IPS-NIHi11 (cell line): ENCODE measurements around the gene AUTS2.
"Not testable (repeated sequence)": the region's sequence is repeated elsewhere in the genome, so short reads cannot be mapped to it uniquely, and the experiment has no call there.

ENCODE experiments used
- DNase-seq: peaks from one replicate; pipeline ENCODE4 v3.0.0; 2012; ENCODE audit warnings: mixed read lengths, low spot score

AUTS2 gene

GRCh38 chr7:70579397-70580097 is 981.3 kb downstream of the AUTS2 start:
- no peak for DNase-seq

GRCh38 chr7:70580161-70580560 is 981.9 kb downstream of the AUTS2 start:
- no peak for DNase-seq

GRCh38 chr7:70582927-70583895 is 984.9 kb downstream of the AUTS2 start:
- peak; percentile 61 for DNase-seq

- DNase-seq: no peak
These were observed 985.9 kb downstream of the AUTS2 start for GRCh38 chr7:70583965-70584883.

GRCh38 chr7:70585071-70585470 is 986.8 kb downstream of the AUTS2 start:
- DNase-seq: peak; percentile 57

- no peak for DNase-seq
These were observed 988.5 kb downstream of the AUTS2 start for GRCh38 chr7:70586822-70587221.

- DNase-seq: no peak
These were observed 989.5 kb downstream of the AUTS2 start for GRCh38 chr7:70587739-70588138.

GRCh38 chr7:70588191-70588921 is 990.1 kb downstream of the AUTS2 start:
- no peak for DNase-seq

- no peak for DNase-seq
These were observed 990.7 kb downstream of the AUTS2 start for GRCh38 chr7:70589010-70589409.

GRCh38 chr7:70589590-70589989 is 991.3 kb downstream of the AUTS2 start:
- no peak for DNase-seq

GRCh38 chr7:70590126-70590854 is 992.0 kb downstream of the AUTS2 start:
- DNase-seq: no peak

GRCh38 chr7:70591643-70592042 is 993.4 kb downstream of the AUTS2 start:
- DNase-seq: no peak

GRCh38 chr7:70592171-70592570 is 993.9 kb downstream of the AUTS2 start:
- no peak for DNase-seq

GRCh38 chr7:70594170-70594569 is 995.9 kb downstream of the AUTS2 start:
- no peak for DNase-seq

- not testable (repeated sequence) for DNase-seq
These were observed 996.6 kb downstream of the AUTS2 start for GRCh38 chr7:70594885-70595284.

GRCh38 chr7:70595370-70595754 is 997.1 kb downstream of the AUTS2 start:
- DNase-seq: no peak

GRCh38 chr7:70595755-70596597 is 997.7 kb downstream of the AUTS2 start:
- peak; percentile 70 for DNase-seq

- DNase-seq: no peak
These were observed 998.3 kb downstream of the AUTS2 start for GRCh38 chr7:70596598-70596913.

GRCh38 chr7:70597066-70597465 is 998.8 kb downstream of the AUTS2 start:
- DNase-seq: no peak

GRCh38 chr7:70598976-70599375 is 1000.7 kb downstream of the AUTS2 start:
- DNase-seq: no peak
